ENCODE data around the gene RNF182. TPM values are rescaled to one million over a fixed set of nuclear protein-coding genes. Genes with fewer than 3 reads are reported as not detected.

The RNF182 gene
- total RNA-seq, 1 donor from 2014 or later = 8.3 TPM

GRCh38 chr6:13992417-13993055 is 67.8 kb downstream of the RNF182 start:
- Mint-ChIP-seq H3K27ac (ENCODE audit: unreplicated experiment) (no peak overlapping the region), H3K9me3 (ENCODE audit: unreplicated experiment) (peaks cover under 1% of the 10 kb centered on the region), H3K27me3 (ENCODE audit: low read depth, unreplicated experiment) (peaks cover 2% of the 10 kb centered on the region), H3K4me1 (ENCODE audit: low read depth, unreplicated experiment) (peaks cover 5% of the 10 kb centered on the region), H3K36me3 (ENCODE audit: low read depth, unreplicated experiment) (no peaks in the 10 kb centered on the region), H3K4me3 (ENCODE audit: unreplicated experiment) (no peak overlapping the region)
- Histone ChIP-seq H4K20me1 (ENCODE audit: insufficient read depth, low read length) (no peaks in the 10 kb centered on the region), H3K9me3 (ENCODE audit: insufficient read depth, low read depth, low read length) (no peaks in the 10 kb centered on the region), H3K4me3 (ENCODE audit: insufficient read depth, low read depth, low read length) (no peak overlapping the region), H3K36me3 (ENCODE audit: insufficient read depth, low read length) (no peaks in the 10 kb centered on the region), H2AFZ (ENCODE audit: low read depth, low read length) (no peak overlapping the region), H3K4me1 (ENCODE audit: insufficient read depth, low read length) (peaks cover 4% of the 10 kb centered on the region), H3K4me2 (ENCODE audit: low read length) (no peak overlapping the region), H3K79me2 (ENCODE audit: insufficient read depth, low read length) (no peaks in the 10 kb centered on the region), H3K9ac (ENCODE audit: low read length) (no peak overlapping the region), H3K27me3 (ENCODE audit: insufficient read depth, low read length) (no peaks in the 10 kb centered on the region), H3K27ac (ENCODE audit: low read depth, low read length) (no peak overlapping the region)
- DNase-seq (ENCODE audit: low read depth) (peak; percentile 72), FAIRE-seq (peak; percentile 17)
- TF ChIP-seq CTCF (IDR thresholded peaks at IDR 0.05; ENCODE audit: insufficient read depth, low read depth, low read length) = no peak
- TF ChIP-seq EZH2 (IDR thresholded peaks at IDR 0.05; ENCODE audit: insufficient read depth, low read length) = no peak

GRCh38 chr6:13993416-13993815 is 68.7 kb downstream of the RNF182 start:
- H3K4me1 Mint-ChIP-seq (ENCODE audit: low read depth, unreplicated experiment) = peaks cover 5% of the 10 kb centered on the region
- DNase-seq (ENCODE audit: low read depth) (no peak), FAIRE-seq (no peak)
- H3K9me3 ChIP-seq (ENCODE audit: insufficient read depth, low read depth, low read length) = no peaks in the 10 kb centered on the region
- H3K79me2 ChIP-seq (ENCODE audit: insufficient read depth, low read length) = no peaks in the 10 kb centered on the region
- H3K36me3 Mint-ChIP-seq (ENCODE audit: low read depth, unreplicated experiment) = peaks cover 1% of the 10 kb centered on the region
- peak overlapping the region; percentile 37 for H3K4me3 Mint-ChIP-seq (ENCODE audit: unreplicated experiment)
- H3K27ac ChIP-seq (ENCODE audit: low read depth, low read length) = no peak overlapping the region
- TF ChIP-seq CTCF (IDR thresholded peaks at IDR 0.05; ENCODE audit: insufficient read depth, low read depth, low read length) (no peak), EZH2 (IDR thresholded peaks at IDR 0.05; ENCODE audit: insufficient read depth, low read length) (no peak)
- H3K4me2 ChIP-seq (ENCODE audit: low read length) = no peak overlapping the region
- peaks cover 4% of the 10 kb centered on the region for H3K4me1 ChIP-seq (ENCODE audit: insufficient read depth, low read length)
- H3K27me3 Mint-ChIP-seq (ENCODE audit: low read depth, unreplicated experiment) = no peaks in the 10 kb centered on the region
- H3K36me3 ChIP-seq (ENCODE audit: insufficient read depth, low read length) = no peaks in the 10 kb centered on the region
- H3K27me3 ChIP-seq (ENCODE audit: insufficient read depth, low read length) = no peaks in the 10 kb centered on the region
- H3K9me3 Mint-ChIP-seq (ENCODE audit: unreplicated experiment) = peaks cover 2% of the 10 kb centered on the region
- no peak overlapping the region for H3K4me3 ChIP-seq (ENCODE audit: insufficient read depth, low read depth, low read length)
- no peaks in the 10 kb centered on the region for H4K20me1 ChIP-seq (ENCODE audit: insufficient read depth, low read length)
- H3K9ac ChIP-seq (ENCODE audit: low read length) = no peak overlapping the region
- no peak overlapping the region for H2AFZ ChIP-seq (ENCODE audit: low read depth, low read length)
- no peak overlapping the region for H3K27ac Mint-ChIP-seq (ENCODE audit: unreplicated experiment)

- Mint-ChIP-seq H3K4me1 (ENCODE audit: low read depth, unreplicated experiment) (peaks cover 15% of the 10 kb centered on the region), H3K27ac (ENCODE audit: unreplicated experiment) (no peak overlapping the region), H3K9me3 (ENCODE audit: unreplicated experiment) (peaks cover 2% of the 10 kb centered on the region), H3K36me3 (ENCODE audit: low read depth, unreplicated experiment) (peaks cover 1% of the 10 kb centered on the region), H3K27me3 (ENCODE audit: low read depth, unreplicated experiment) (no peaks in the 10 kb centered on the region), H3K4me3 (ENCODE audit: unreplicated experiment) (no peak overlapping the region)
- Histone ChIP-seq H4K20me1 (ENCODE audit: insufficient read depth, low read length) (no peaks in the 10 kb centered on the region), H3K9me3 (ENCODE audit: insufficient read depth, low read depth, low read length) (no peaks in the 10 kb centered on the region), H3K27me3 (ENCODE audit: insufficient read depth, low read length) (no peaks in the 10 kb centered on the region), H3K79me2 (ENCODE audit: insufficient read depth, low read length) (no peaks in the 10 kb centered on the region), H3K36me3 (ENCODE audit: insufficient read depth, low read length) (no peaks in the 10 kb centered on the region), H3K9ac (ENCODE audit: low read length) (no peak overlapping the region), H2AFZ (ENCODE audit: low read depth, low read length) (no peak overlapping the region), H3K4me3 (ENCODE audit: insufficient read depth, low read depth, low read length) (no peak overlapping the region), H3K4me2 (ENCODE audit: low read length) (no peak overlapping the region), H3K4me1 (ENCODE audit: insufficient read depth, low read length) (peaks cover 15% of the 10 kb centered on the region), H3K27ac (ENCODE audit: low read depth, low read length) (no peak overlapping the region)
- DNase-seq (ENCODE audit: low read depth) (no peak), FAIRE-seq (no peak)
- TF ChIP-seq CTCF (IDR thresholded peaks at IDR 0.05; ENCODE audit: insufficient read depth, low read depth, low read length) (no peak), EZH2 (IDR thresholded peaks at IDR 0.05; ENCODE audit: insufficient read depth, low read length) (no peak)
Measured at GRCh38 chr6:13998356-13998755, 73.6 kb downstream of the RNF182 start.
